GM18873 (cell line): ENCODE data around the gene CDKAL1.
"Not testable (repeated sequence)": the region's sequence is repeated elsewhere in the genome, so short reads cannot be mapped to it uniquely, and the experiment has no call there.

Experiments used
- ATAC-seq: cut with Tn5 transposase; IDR thresholded peaks from one replicate; pipeline ENCODE4 v1.9.1; 2021; ENCODE audit warnings: mild to moderate bottlenecking, moderate library complexity, moderate number of reproducible peaks; ENCODE audit not compliant: unreplicated experiment, low FRiP score

The CDKAL1 gene

GRCh38 chr6:20814494-20814893, 280.2 kb downstream of the CDKAL1 start:
- no peak for ATAC-seq

- no peak for ATAC-seq
Measured at GRCh38 chr6:20816126-20816525, 281.9 kb downstream of the CDKAL1 start.

GRCh38 chr6:20817806-20818320, 283.6 kb downstream of the CDKAL1 start:
- no peak for ATAC-seq

GRCh38 chr6:20819774-20820400, 285.6 kb downstream of the CDKAL1 start:
- ATAC-seq, result no peak

GRCh38 chr6:20826378-20826777, 292.1 kb downstream of the CDKAL1 start:
- no peak for ATAC-seq

GRCh38 chr6:20827798-20828197, 293.5 kb downstream of the CDKAL1 start:
- ATAC-seq, result no peak

- ATAC-seq, result no peak
Measured at GRCh38 chr6:20830576-20830975, 296.3 kb downstream of the CDKAL1 start.

GRCh38 chr6:20831251-20831650, 297.0 kb downstream of the CDKAL1 start:
- ATAC-seq, result not testable (repeated sequence)

- no peak for ATAC-seq
Measured at GRCh38 chr6:20833881-20834515, 299.7 kb downstream of the CDKAL1 start.

- ATAC-seq, result no peak
Measured at GRCh38 chr6:20835315-20836010, 301.2 kb downstream of the CDKAL1 start.

GRCh38 chr6:20837189-20837588, 302.9 kb downstream of the CDKAL1 start:
- ATAC-seq, result no peak

- no peak for ATAC-seq
Measured at GRCh38 chr6:20838113-20838512, 303.9 kb downstream of the CDKAL1 start.

- no peak for ATAC-seq
Measured at GRCh38 chr6:20839630-20840029, 305.4 kb downstream of the CDKAL1 start.

- no peak for ATAC-seq
Measured at GRCh38 chr6:20840675-20841074, 306.4 kb downstream of the CDKAL1 start.

GRCh38 chr6:20841806-20842205, 307.5 kb downstream of the CDKAL1 start:
- no peak for ATAC-seq

GRCh38 chr6:20845592-20845991, 311.3 kb downstream of the CDKAL1 start:
- ATAC-seq, result no peak

- ATAC-seq, result peak; percentile 58
Measured at GRCh38 chr6:20846602-20847028, 312.4 kb downstream of the CDKAL1 start.

GRCh38 chr6:20847904-20848303, 313.6 kb downstream of the CDKAL1 start:
- ATAC-seq, result no peak

- no peak for ATAC-seq
Measured at GRCh38 chr6:20850686-20851416, 316.6 kb downstream of the CDKAL1 start.

- no peak for ATAC-seq
Measured at GRCh38 chr6:20851795-20852194, 317.5 kb downstream of the CDKAL1 start.

GRCh38 chr6:20853828-20854227, 319.6 kb downstream of the CDKAL1 start:
- ATAC-seq, result no peak
